ENCODE data around the gene TNXB.

The TNXB gene

DNA sequence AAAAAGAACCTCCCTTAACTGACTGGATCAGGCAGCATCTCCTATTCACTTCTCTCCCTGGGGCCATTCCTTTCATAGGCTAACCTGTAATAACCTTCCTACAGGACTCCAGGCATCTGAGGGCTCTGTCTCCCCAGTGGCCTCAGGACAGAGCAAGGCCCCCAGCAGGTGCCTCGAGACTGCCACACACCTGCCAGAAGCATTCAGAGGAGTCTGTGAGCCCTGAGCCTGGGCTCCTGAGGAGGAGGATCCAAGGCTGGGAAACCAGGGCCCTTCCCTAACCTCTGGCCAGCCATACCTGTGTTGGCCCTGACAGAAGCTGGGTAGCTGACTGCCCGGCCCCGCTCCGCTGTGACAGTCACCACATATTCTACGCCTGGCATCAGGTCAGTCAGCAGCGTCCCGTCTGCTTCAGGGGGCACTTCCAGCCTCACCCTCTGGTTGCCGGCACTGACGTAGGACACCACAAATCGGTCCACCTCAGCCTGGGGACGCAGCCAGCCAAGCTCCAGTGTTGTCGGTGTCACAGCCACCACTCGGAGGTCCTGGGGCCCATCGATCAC lies 20.6 kb downstream of the TNXB start:
- TF ChIP-seq REST (IDR thresholded peaks at IDR 0.05; ENCODE audit: insufficient read depth in 1 of 2, low read depth in 2 of 2, low read length in 2 of 2) (no peak), FOXP2 (optimal IDR thresholded peaks at IDR 0.05; ENCODE audit: borderline replicate concordance, extremely low read depth, extremely low read length, insufficient read depth) (no peak), POLR2AphosphoS5 (IDR thresholded peaks at IDR 0.05; ENCODE audit: low read depth, low read length) (no peak), TAF1 (IDR thresholded peaks at IDR 0.05; ENCODE audit: borderline replicate concordance, insufficient read depth, low read length) (no peak), SIN3A (IDR thresholded peaks at IDR 0.05; ENCODE audit: borderline replicate concordance, insufficient read depth, low read length) (no peak)

GRCh38 chr6:32087574-32088486 lies 21.3 kb downstream of the TNXB start:
- TF ChIP-seq FOXP2 (optimal IDR thresholded peaks at IDR 0.05; ENCODE audit: borderline replicate concordance, extremely low read depth, extremely low read length, insufficient read depth), result peak; percentile 33
- TF ChIP-seq REST (IDR thresholded peaks at IDR 0.05; ENCODE audit: insufficient read depth in 1 of 2, low read depth in 2 of 2, low read length in 2 of 2), result no peak
- no peak for TF ChIP-seq TAF1 (IDR thresholded peaks at IDR 0.05; ENCODE audit: borderline replicate concordance, insufficient read depth, low read length)

DNA sequence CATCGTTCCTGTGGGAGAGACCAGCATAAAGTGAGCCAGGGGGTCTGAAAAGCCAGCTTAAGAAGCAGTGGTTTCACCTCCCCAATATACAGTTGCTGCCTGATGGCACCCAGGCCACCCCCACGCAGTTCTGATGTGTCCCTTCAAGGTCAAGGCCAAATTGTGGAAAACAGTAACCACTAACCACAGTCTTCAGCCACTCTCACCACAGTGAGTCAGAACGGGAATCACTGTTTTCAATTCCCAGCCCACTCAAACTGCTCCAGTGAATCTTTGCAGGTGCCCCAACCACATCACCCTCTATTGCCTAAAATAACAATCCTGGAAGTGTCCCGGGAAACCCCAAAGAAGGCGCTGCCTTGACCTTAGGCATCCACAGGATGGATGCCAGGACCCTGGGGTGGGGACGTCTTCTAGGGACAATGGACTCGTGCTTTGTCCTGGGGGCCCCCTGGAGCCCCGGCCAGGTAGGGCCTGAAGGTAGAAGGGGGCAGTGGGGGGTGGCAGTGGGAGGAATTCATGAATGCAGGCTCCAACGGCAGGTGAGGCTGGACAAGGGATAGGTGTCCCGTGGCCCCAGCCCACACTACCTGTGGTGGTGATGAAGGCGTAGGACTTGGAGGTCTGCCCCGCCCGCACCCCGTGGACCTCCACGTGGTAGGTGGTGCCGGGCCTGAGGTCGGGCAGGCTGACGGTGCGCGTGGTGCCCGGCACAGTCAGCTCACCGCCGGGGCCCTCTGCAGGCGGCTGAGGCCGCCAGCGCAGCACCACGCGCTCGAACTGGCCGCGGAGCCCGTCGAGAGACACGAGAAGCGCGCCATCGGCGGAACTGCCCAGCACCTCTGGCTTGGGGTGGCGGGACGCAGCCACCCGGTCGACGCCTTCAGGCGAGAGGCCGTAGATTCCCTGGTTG lies 22.2 kb downstream of the TNXB start:
- TF ChIP-seq POLR2AphosphoS5 (IDR thresholded peaks at IDR 0.05; ENCODE audit: low read depth, low read length), result no peak
- peak; percentile 17 for TF ChIP-seq FOXP2 (optimal IDR thresholded peaks at IDR 0.05; ENCODE audit: borderline replicate concordance, extremely low read depth, extremely low read length, insufficient read depth)

- no peak for TF ChIP-seq REST (IDR thresholded peaks at IDR 0.05; ENCODE audit: insufficient read depth in 1 of 2, low read depth in 2 of 2, low read length in 2 of 2)
- no peak for TF ChIP-seq TAF1 (IDR thresholded peaks at IDR 0.05; ENCODE audit: borderline replicate concordance, insufficient read depth, low read length)
- no peak for TF ChIP-seq SIN3A (IDR thresholded peaks at IDR 0.05; ENCODE audit: borderline replicate concordance, insufficient read depth, low read length)
Observed at GRCh38 chr6:32085759-32086459, 23.2 kb downstream of the TNXB start.

DNA sequence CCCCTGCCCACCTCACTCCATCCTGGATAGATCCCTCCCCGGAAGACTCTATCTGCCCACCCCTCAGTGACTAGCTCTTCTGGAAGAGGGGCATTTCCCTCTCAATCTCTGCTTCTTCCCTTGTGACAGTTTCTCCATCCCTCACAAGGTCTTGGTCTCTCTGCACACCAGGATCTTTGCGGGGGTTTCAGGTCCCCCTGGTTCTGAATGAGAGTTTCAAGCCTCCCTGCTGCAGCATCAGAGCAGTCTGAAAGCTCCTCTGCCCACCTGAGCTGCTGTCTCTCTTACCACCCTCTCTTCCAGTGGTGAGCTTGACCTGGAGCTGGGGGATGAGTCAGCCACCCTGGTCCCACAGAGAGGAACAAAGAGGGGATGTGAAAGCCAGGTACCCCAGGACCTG lies 24.4 kb downstream of the TNXB start:
- no peak for TF ChIP-seq REST (IDR thresholded peaks at IDR 0.05; ENCODE audit: insufficient read depth in 1 of 2, low read depth in 2 of 2, low read length in 2 of 2)
- no peak for TF ChIP-seq POLR2AphosphoS5 (IDR thresholded peaks at IDR 0.05; ENCODE audit: low read depth, low read length)
- TF ChIP-seq SIN3A (IDR thresholded peaks at IDR 0.05; ENCODE audit: borderline replicate concordance, insufficient read depth, low read length), result no peak
- TF ChIP-seq FOXP2 (optimal IDR thresholded peaks at IDR 0.05; ENCODE audit: borderline replicate concordance, extremely low read depth, extremely low read length, insufficient read depth), result no peak
- TF ChIP-seq TAF1 (IDR thresholded peaks at IDR 0.05; ENCODE audit: borderline replicate concordance, insufficient read depth, low read length), result no peak
